ENCODE data around the gene EFNB3.

- no peak for TF ChIP-seq JUN (IDR thresholded peaks at IDR 0.05; ENCODE audit: low read depth, low read length)
- TF ChIP-seq EZH2 (IDR thresholded peaks at IDR 0.05; ENCODE audit: low read depth, low read length, severe bottlenecking): no peak
- no peak for TF ChIP-seq POLR2AphosphoS5 (IDR thresholded peaks at IDR 0.05; ENCODE audit: low read depth, low read length)
- no peak for TF ChIP-seq YY1 (IDR thresholded peaks at IDR 0.05; ENCODE audit: low read depth, low read length)
- no peak for TF ChIP-seq POLR2A (IDR thresholded peaks at IDR 0.05; ENCODE audit: control extremely low read depth in 1 of 2, low read depth in 2 of 2, low read length in 2 of 2)
- TF ChIP-seq CEBPB (IDR thresholded peaks at IDR 0.05; ENCODE audit: low read depth, low read length): no peak
- no peak; a peak in 1 of 3 replicates for TF ChIP-seq EP300 (IDR thresholded peaks at IDR 0.05; ENCODE audit: borderline replicate concordance in 1 of 2, low read depth in 2 of 2, low read length in 2 of 2)
- TF ChIP-seq, protein P1, sequence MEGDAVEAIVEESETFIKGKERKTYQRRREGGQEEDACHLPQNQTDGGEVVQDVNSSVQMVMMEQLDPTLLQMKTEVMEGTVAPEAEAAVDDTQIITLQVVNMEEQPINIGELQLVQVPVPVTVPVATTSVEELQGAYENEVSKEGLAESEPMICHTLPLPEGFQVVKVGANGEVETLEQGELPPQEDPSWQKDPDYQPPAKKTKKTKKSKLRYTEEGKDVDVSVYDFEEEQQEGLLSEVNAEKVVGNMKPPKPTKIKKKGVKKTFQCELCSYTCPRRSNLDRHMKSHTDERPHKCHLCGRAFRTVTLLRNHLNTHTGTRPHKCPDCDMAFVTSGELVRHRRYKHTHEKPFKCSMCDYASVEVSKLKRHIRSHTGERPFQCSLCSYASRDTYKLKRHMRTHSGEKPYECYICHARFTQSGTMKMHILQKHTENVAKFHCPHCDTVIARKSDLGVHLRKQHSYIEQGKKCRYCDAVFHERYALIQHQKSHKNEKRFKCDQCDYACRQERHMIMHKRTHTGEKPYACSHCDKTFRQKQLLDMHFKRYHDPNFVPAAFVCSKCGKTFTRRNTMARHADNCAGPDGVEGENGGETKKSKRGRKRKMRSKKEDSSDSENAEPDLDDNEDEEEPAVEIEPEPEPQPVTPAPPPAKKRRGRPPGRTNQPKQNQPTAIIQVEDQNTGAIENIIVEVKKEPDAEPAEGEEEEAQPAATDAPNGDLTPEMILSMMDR (IDR thresholded peaks at IDR 0.05; ENCODE audit: control extremely low read depth in 1 of 3, insufficient read depth in 1 of 3, low read depth in 1 of 3, low read length in 3 of 3): no peak
Measured at GRCh38 chr17:7705269-7706255, 560 bp downstream of the EFNB3 start.

All from H1 (cell line).